ENCODE data around the gene IGSF21. TPM values are rescaled to one million over a fixed set of nuclear protein-coding genes. Genes with fewer than 3 reads are reported as not detected.

IGSF21 gene
- polyA plus RNA-seq, 4 donors = 0.18 to 0.71 (median 0.49) TPM

DNA sequence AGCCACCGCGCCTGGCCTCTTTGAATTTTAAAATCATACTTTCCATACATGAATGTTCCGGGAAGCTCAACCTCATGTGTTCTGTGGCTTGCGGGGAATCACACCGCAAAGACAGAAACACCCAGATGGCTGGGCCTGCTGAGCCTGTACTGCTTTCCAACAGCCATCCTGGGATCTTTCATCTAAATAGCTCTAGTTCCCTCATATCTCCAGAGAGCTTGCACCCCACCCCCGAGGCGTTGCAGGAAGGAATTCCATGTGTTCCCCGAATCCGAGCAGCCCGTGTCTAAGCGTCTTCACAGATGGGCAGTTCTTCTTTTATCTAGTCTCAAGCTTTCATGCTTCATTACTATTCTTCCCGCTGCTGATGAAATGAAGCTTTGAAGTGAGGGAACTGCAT, 66.4 kb downstream of the IGSF21 start:
- no peak for DNase-seq (ENCODE audit: low read depth in 4 of 4, low spot score in 2 of 4)

DNA sequence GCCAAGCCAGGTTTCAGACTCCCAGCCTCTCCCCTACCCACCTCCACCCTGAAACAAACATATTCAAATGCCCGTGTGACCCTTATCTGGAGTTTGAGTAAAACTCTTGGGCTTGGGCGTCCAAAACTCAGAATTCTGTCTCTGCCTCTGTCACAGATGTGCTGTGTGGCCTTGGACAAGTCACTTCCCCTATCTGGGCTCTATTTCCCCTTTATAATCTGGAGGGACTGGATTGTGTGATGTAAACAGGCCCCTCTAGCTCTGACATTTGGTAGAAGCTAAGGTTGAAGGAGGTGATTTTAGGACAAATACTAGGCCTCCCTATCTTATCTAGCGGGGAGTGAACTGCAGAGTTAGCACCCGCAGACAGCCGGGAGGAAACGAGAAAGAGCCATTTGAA, 67.5 kb downstream of the IGSF21 start:
- DNase-seq (ENCODE audit: low read depth in 4 of 4, low spot score in 2 of 4) = no peak

GRCh38 chr1:18175530-18176377, 68.2 kb downstream of the IGSF21 start:
- no peak for DNase-seq (ENCODE audit: low read depth in 4 of 4, low spot score in 2 of 4)

DNA sequence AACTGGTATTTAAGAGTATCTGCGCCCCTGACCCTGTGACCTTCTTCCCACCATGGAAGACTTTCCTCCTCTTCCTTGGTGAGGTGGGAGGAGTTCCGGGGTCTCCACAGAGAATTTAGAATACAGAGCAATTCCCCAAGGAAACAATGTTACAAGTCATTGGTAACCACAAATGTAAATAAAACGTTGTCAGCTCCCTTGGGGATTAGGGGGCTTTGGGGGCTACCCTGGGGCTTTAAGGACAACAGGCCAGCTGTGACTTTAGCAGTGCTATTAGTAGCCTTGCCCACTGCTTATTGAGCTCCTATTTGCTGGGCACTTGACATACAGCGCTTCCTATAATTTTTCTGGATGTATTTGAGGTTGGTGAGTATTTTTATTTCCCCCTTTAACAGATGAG, 69.0 kb downstream of the IGSF21 start:
- DNase-seq (ENCODE audit: low read depth in 4 of 4, low spot score in 2 of 4) = no peak

DNA sequence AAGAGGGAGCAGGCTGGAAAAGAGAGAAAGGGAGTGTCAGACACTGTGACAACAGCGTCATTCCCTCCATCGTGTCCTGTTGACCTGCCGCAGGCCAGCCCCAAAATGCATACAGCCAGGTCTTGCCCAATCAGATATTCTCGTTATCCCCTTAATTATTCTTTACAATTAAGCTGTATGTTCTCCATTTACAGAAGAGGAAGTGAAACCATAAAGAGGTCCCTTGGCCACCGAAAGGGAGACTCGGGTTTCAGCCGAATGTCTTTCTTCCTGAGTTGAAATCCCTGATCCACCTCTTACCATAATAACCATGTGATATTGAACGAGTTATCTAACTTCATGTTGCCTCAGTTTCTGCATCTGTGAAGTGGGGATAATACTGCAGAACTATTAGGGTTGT, 70.5 kb downstream of the IGSF21 start:
- no peak for DNase-seq (ENCODE audit: low read depth in 4 of 4, low spot score in 2 of 4)

DNA sequence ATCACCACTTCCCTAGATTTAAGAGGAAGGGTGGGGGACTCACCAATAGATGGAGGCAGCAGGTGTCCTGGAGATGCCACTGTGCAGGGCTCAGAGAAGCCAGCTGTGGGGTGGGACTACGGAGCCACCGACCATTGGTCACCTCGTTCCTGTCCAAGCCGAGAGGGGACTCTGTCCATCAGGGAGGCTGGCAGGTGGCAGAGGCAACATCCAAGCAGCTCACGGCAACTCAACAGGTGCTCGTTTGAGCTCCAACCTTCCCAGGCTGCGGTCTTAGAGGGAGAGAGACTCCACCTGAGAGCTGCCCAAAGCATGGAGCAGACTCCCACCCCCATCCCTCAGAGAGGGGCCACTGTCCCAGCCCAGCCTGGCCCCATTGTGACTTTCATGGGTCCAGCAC, 71.4 kb downstream of the IGSF21 start:
- DNase-seq (ENCODE audit: low read depth in 4 of 4, low spot score in 2 of 4) = no peak

DNA sequence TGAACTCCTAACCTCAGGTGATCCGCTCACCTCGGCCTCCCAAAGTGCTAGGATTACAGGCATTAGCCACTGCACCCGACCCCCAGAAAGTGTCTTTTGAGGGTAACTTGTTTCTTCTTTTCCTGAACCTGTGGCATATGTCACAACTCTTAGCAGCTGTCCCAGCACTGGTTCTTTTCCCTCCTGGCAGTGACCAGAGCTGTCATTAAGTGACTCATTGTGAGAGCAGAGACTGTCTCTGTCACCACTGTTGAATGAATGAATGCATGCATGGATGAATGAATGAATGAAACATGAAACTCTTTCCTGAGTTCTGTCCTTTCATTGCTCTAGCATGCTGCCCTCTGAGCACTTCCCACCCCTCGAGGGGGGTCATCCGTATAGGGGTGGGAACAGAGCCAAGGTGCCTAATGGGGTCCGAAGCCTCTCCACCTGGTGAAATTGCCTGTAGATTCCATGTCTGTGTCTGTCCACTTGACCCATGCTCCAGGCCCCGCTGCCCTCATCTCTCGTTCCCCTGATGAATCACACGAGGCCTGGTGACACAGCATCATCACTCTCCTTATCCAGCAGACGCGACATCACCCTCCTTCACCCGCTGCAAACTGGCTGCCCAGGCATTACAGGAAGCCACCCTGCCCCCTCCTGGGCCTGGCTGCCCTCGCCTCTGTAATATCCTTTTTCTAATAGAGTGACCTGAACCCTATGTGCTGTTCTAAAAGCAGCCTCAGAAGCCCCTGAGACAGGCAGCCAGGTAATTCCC, 75.0 kb downstream of the IGSF21 start:
- no peak for DNase-seq (ENCODE audit: low read depth in 4 of 4, low spot score in 2 of 4)

GRCh38 chr1:18183533-18183932, 75.9 kb downstream of the IGSF21 start:
- no peak for DNase-seq (ENCODE audit: low read depth in 4 of 4, low spot score in 2 of 4)

DNA sequence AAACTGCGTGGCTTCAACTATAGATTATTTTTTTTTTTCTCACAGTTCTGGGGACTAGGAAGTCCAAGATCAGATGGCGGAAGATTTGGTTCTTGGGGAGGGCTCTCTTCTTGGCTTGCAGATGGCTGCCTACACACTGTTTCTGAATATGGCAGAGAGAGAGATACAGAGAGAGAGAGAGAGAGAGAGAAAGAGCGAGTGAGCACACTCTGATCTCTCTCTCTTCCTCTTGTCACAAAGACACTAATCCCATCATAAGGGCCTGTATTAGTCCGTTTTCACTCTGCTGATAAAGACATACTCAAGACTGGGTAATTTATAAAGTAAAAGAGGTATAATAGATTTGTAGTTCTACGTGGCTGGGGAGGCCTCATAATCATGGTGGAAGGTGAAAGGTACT, 79.5 kb downstream of the IGSF21 start:
- no peak for DNase-seq (ENCODE audit: low read depth in 4 of 4, low spot score in 2 of 4)

DNA sequence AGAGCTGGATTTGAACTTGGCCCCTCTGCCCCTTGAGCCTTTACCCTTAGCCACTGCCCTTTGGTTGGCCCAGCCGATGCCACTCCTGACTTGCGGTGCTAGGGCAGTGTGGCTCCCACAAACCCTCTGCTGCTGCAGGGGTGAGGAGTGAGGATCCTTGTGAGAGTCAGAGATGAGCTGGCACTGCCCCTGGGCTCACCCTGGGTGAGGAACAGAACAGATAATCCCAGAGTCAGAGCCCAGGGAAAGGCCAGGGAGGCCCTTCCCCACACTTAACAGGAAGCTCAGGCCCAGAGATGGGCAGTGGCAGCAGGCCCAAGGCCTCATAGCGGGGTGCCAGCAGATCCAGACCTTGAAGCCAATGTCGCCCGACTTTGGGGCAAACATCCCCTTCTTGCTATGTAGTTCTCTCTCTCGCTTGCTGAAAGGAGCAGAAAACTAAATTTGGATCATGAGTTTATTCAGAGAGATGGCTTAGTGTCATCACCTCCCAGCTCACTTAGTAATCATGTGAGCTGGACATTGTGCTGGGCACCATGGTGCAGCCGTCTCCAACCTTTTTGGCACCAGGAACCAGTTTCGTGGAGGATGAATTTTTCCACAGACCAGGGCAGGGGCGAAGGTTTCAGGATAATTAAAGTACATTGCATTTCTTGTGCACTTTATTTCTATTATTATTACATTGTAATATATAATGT, 81.4 kb downstream of the IGSF21 start:
- DNase-seq (ENCODE audit: low read depth in 4 of 4, low spot score in 2 of 4) = no peak

- DNase-seq (ENCODE audit: low read depth in 4 of 4, low spot score in 2 of 4) = no peak
Observed at GRCh38 chr1:18190598-18190997, 83.0 kb downstream of the IGSF21 start.

DNA sequence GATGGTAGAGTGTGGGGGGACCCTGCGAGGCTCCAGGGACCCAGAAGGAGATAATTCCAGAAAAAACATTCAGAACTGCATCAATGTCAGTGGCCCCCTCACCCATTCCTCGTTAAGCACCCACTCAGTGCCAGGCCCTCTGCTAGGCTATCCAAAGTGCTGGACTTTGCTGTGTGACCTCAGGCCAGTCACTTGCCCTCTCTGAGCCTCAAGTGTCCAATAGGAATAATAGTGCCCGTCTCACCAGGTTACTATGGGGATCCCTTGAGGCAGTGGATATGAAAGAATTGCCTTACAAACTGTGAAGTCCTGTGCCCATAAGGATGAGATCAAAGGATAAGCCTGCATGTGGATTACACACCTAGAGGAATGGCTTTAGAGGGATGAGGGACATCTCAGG, 83.4 kb downstream of the IGSF21 start:
- no peak for DNase-seq (ENCODE audit: low read depth in 4 of 4, low spot score in 2 of 4)

GRCh38 chr1:18191481-18192155, 84.0 kb downstream of the IGSF21 start:
- DNase-seq (ENCODE audit: low read depth in 4 of 4, low spot score in 2 of 4) = no peak

DNA sequence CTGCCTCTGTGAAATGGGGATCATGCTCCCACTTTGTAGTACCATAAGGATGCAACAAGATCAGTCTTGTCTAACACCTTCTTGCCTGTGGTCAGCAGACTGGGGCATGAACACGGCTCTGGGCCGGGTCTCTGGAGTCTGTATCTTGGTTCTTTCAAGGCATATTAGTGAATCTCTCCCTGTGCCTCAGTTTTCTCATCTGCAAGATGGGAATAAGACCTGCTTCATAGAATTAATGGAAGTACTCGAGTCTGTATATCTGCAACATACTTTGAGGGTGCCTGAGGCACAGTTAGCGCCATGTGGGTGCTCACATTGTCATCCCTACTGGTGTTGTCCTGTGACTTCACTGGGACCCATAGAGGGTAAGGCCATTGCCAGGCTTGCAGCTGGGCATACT, 84.6 kb downstream of the IGSF21 start:
- DNase-seq (ENCODE audit: low read depth in 4 of 4, low spot score in 2 of 4) = no peak

DNA sequence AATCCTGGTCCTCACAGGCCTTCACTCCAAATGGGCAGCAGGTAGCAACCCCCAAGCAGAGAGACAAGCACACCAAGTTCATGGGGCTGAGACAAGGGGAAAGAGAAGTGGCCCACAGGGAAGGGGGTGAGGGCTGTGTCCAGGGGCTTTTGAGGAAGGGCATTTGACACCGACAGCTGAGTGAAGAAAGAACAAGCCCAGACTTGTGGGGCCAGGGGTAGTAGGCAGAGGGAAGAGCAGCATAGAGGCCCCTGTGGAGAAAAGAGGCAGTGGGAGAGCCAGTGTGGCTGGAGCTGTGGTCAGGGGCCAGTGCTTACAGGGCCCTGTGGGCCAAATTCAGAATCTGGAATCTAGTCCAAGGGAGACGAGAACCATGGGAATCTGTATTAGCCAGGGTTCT, 85.4 kb downstream of the IGSF21 start:
- DNase-seq (ENCODE audit: low read depth in 4 of 4, low spot score in 2 of 4) = no peak

- no peak for DNase-seq (ENCODE audit: low read depth in 4 of 4, low spot score in 2 of 4)
Observed at GRCh38 chr1:18197299-18197698, 89.7 kb downstream of the IGSF21 start.

GRCh38 chr1:18198260-18198659, 90.7 kb downstream of the IGSF21 start:
- DNase-seq (ENCODE audit: low read depth in 4 of 4, low spot score in 2 of 4) = no peak

- DNase-seq (ENCODE audit: low read depth in 4 of 4, low spot score in 2 of 4) = no peak
Observed at GRCh38 chr1:18199462-18199861, 91.9 kb downstream of the IGSF21 start.

DNA sequence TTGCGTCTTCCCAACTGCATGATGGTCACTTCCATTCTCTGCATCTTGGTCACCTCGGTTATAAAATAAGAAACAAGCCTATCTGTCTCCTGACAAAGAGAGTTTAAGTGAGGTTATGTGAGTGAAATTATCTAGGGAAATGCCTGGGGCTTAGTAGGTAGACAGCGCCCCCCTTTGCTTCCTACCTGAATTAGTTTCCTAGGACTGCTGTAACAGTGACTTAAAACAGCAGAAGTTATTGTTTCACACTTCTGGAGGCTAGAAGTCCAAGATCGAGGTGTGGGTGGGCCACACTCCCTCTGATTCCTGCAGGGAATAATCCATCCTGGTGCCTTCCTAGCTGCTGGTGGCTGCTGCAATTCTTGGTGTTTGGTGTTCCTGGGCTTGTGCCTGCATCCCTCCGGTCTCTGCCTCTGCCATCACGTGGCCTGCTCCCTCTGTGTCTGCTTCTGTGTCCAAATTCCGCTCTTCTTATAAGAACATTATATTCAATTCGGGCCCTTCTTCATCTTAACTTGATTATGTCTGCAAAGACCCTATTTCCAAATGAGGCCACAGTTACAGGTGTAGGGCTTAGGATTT, 92.6 kb downstream of the IGSF21 start:
- no peak for DNase-seq (ENCODE audit: low read depth in 4 of 4, low spot score in 2 of 4)

DNA sequence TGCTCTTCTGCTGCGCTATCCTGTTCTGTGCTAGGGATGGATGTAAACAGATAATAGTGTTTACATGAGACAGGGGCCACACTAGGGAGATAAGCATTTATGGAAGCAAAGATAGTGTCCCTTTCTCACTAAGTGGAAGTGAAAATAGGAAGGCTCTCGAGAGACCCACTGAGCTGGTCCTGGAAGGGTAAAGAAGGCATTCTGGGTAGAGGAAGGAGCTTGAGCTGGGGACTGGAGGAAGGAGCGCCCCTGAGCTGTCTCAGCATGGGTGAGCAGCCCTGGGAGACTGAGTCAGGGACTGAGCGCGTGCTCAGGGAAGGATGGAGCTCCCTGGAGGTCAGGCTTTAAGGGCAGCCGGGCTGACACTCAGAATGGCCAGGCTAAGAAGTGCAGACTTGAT, 93.3 kb downstream of the IGSF21 start:
- no peak for DNase-seq (ENCODE audit: low read depth in 4 of 4, low spot score in 2 of 4)
